ENCODE results near the gene STN1.

STN1 gene

GRCh38 chr10:103912759-103913158, 5.2 kb downstream of the STN1 start:
- TF ChIP-seq CTCF (IDR thresholded peaks at IDR 0.05; ENCODE audit: low read depth, low read length, missing control alignments), result no peak
- no peak overlapping the region for H3K4me3 ChIP-seq (ENCODE audit: low read depth, low read length)
- no peak for DNase-seq (ENCODE audit: low read depth)

- no peak overlapping the region for H3K4me3 ChIP-seq (ENCODE audit: low read depth, low read length)
- DNase-seq (ENCODE audit: low read depth), result no peak
- no peak for TF ChIP-seq CTCF (IDR thresholded peaks at IDR 0.05; ENCODE audit: low read depth, low read length, missing control alignments)
Observed at GRCh38 chr10:103911021-103911459, 6.9 kb downstream of the STN1 start.

- DNase-seq (ENCODE audit: low read depth), result no peak
- no peak overlapping the region for H3K4me3 ChIP-seq (ENCODE audit: low read depth, low read length)
Observed at GRCh38 chr10:103910442-103911012, 7.5 kb downstream of the STN1 start.

GRCh38 chr10:103905441-103905840, 12.5 kb downstream of the STN1 start:
- DNase-seq (ENCODE audit: low read depth), result no peak
- H3K4me3 ChIP-seq (ENCODE audit: low read depth, low read length), result no peak overlapping the region
- no peak for TF ChIP-seq CTCF (IDR thresholded peaks at IDR 0.05; ENCODE audit: low read depth, low read length, missing control alignments)

More at GRCh38 chr10:103910442-103911012, 7.5 kb downstream of the STN1 start:
- no peak for TF ChIP-seq CTCF (IDR thresholded peaks at IDR 0.05; ENCODE audit: low read depth, low read length, missing control alignments)

GRCh38 chr10:103901299-103901698, 16.7 kb downstream of the STN1 start:
- no peak overlapping the region for H3K4me3 ChIP-seq (ENCODE audit: low read depth, low read length)
- no peak for DNase-seq (ENCODE audit: low read depth)
- no peak for TF ChIP-seq CTCF (IDR thresholded peaks at IDR 0.05; ENCODE audit: low read depth, low read length, missing control alignments)

- no peak for TF ChIP-seq CTCF (IDR thresholded peaks at IDR 0.05; ENCODE audit: low read depth, low read length, missing control alignments)
- no peak for DNase-seq (ENCODE audit: low read depth)
- H3K4me3 ChIP-seq (ENCODE audit: low read depth, low read length), result no peak overlapping the region
Observed at GRCh38 chr10:103899312-103899711, 18.7 kb downstream of the STN1 start.

GRCh38 chr10:103897241-103897774, 20.7 kb downstream of the STN1 start:
- DNase-seq (ENCODE audit: low read depth), result no peak
- no peak for TF ChIP-seq CTCF (IDR thresholded peaks at IDR 0.05; ENCODE audit: low read depth, low read length, missing control alignments)
- no peak overlapping the region for H3K4me3 ChIP-seq (ENCODE audit: low read depth, low read length)
